ENCODE data around the gene EPSTI1. TPM values are rescaled to one million over a fixed set of nuclear protein-coding genes. Genes with fewer than 3 reads are reported as not detected.
A peak's percentile ranks its signal among the peaks of the same experiment; 100 is the strongest.

The EPSTI1 gene
- total and polyA plus RNA-seq, 10 of the 15 experiments (the other 5 are each of a cell fraction or from before 2014, with no cell fraction given): 4.7 to 32.0 (median 24.2) TPM

DNA sequence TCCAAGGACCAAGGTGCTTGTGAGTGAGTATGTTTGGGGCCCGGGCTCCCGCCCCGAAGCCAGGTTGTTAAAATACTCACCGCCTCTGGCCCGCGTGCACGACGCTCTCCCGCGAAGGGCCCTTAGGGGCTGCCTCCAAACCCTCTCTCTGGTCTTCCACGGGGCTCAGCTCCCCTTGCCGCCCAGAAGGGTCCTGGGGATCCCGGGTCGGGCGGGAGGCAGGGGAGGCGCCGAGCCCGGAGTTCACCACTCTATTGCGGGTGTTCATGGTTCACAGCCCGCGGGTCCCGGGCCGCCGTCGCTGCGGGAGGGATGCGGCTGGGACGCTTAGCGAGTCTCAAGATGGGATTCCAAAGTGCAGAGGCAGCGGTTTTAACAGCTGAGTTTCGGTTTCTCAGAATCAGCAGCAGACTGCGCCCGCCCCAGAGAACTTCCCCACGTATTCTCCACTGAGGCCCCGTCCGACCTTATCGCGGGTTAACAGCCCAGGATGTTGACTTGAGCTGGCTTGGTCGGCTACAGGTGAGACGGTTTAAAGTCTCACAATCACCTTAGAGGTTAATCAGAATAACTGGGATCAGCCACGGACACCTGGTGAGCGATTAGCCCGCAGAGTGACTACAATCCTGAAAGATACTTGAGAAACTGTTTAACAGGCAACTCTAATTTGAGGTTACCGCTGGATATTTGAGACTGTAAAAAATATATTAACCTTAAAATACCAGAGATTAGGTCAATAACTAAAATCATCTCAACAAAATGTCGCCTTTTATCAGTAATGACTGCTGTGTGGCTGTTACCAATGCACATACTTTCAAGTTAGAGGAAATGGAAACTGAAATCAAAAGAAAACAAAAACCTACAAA, at the start of gene EPSTI1 (continued):
- no peak for TF ChIP-seq ZNF217 (IDR thresholded peaks at IDR 0.05)
- TF ChIP-seq, protein P1, sequence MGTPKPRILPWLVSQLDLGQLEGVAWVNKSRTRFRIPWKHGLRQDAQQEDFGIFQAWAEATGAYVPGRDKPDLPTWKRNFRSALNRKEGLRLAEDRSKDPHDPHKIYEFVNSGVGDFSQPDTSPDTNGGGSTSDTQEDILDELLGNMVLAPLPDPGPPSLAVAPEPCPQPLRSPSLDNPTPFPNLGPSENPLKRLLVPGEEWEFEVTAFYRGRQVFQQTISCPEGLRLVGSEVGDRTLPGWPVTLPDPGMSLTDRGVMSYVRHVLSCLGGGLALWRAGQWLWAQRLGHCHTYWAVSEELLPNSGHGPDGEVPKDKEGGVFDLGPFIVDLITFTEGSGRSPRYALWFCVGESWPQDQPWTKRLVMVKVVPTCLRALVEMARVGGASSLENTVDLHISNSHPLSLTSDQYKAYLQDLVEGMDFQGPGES (IDR thresholded peaks at IDR 0.05): 0 out of 2 replicates have a peak, but pooled peaks have one; percentile 37
- TF ChIP-seq RFX5 (IDR thresholded peaks at IDR 0.05; ENCODE audit: low read depth, low read length): no peak
- TF ChIP-seq IRF4 (IDR thresholded peaks at IDR 0.05; ENCODE audit: low read depth, low read length): peak; percentile 60; the same call in 1 of the 2 replicates
- TF ChIP-seq WRNIP1 (IDR thresholded peaks at IDR 0.05; ENCODE audit: borderline replicate concordance, low read depth, low read length): no peak
- TF ChIP-seq ZNF207 (IDR thresholded peaks at IDR 0.05; ENCODE audit: borderline replicate concordance): 0 out of 2 replicates have a peak, but pooled peaks have one; percentile 47
- peak; percentile 43 for TF ChIP-seq FOXM1 (IDR thresholded peaks at IDR 0.05; ENCODE audit: low read depth, low read length)
- TF ChIP-seq, protein P2, sequence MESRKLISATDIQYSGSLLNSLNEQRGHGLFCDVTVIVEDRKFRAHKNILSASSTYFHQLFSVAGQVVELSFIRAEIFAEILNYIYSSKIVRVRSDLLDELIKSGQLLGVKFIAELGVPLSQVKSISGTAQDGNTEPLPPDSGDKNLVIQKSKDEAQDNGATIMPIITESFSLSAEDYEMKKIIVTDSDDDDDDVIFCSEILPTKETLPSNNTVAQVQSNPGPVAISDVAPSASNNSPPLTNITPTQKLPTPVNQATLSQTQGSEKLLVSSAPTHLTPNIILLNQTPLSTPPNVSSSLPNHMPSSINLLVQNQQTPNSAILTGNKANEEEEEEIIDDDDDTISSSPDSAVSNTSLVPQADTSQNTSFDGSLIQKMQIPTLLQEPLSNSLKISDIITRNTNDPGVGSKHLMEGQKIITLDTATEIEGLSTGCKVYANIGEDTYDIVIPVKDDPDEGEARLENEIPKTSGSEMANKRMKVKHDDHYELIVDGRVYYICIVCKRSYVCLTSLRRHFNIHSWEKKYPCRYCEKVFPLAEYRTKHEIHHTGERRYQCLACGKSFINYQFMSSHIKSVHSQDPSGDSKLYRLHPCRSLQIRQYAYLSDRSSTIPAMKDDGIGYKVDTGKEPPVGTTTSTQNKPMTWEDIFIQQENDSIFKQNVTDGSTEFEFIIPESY (IDR thresholded peaks at IDR 0.05): no peak

All from GM12878 (cell line).